Liver (tissue), 3 donors: Measurements from ENCODE around the gene ATP13A1.

ENCODE experiments used
- CTCF ChIP-seq: fragments of 150-350 bp; IDR thresholded peaks from 2 replicates; pipeline ENCODE4 v1.5.1; 2017; ENCODE audit warnings: improper control_type of control experiment, low read depth, low read length; ENCODE audit not compliant: missing input control
- GABPA ChIP-seq, 2 donors: IDR thresholded peaks in 1 of 2; conservative IDR thresholded peaks in 1 of 2; 2 replicates each; pipeline ENCODE4 v1.6.1; 2016; ENCODE audit warnings: antibody characterized with exemption in 2 of 2, mild to moderate bottlenecking in 1 of 2, moderate library complexity in 1 of 2
- JUND ChIP-seq, 2 donors: IDR thresholded peaks; 2 replicates each; pipeline ENCODE4 v1.6.1; 2016; ENCODE audit warnings: antibody characterized with exemption in 2 of 2
- RAD21 ChIP-seq, 2 donors: IDR thresholded peaks; 2 replicates each; pipeline ENCODE4 v1.6.1; 2016; ENCODE audit warnings: antibody characterized with exemption in 2 of 2, mild to moderate bottlenecking in 2 of 2
- REST ChIP-seq: IDR thresholded peaks from 2 replicates; pipeline ENCODE4 v1.6.1; 2016; ENCODE audit warnings: antibody characterized with exemption, mild to moderate bottlenecking
- RXRA ChIP-seq, 2 donors: IDR thresholded peaks; 2 replicates each; pipeline ENCODE4 v1.6.1; 2017 to 2018; ENCODE audit warnings: antibody characterized with exemption in 2 of 2, mild to moderate bottlenecking in 1 of 2
- SP1 ChIP-seq: IDR thresholded peaks from 2 replicates; pipeline ENCODE4 v1.6.1; 2018; ENCODE audit warnings: antibody characterized with exemption, mild to moderate bottlenecking
- TAF1 ChIP-seq: conservative IDR thresholded peaks from 2 replicates; pipeline ENCODE4 v1.6.1; 2016; ENCODE audit warnings: antibody characterized with exemption, mild to moderate bottlenecking
- YY1 ChIP-seq: IDR thresholded peaks from 2 replicates; pipeline ENCODE4 v1.6.1; 2016; ENCODE audit warnings: antibody characterized with exemption, mild to moderate bottlenecking
- TF ChIP-seq, protein P1 (sequence below): IDR thresholded peaks from 2 replicates; pipeline ENCODE4 v1.6.1; 2016; ENCODE audit warnings: antibody characterized with exemption
- donor health status: healthy.
- donor health status: healthy.

GRCh38 chr19:19652482-19653295 lies 10.8 kb downstream of the ATP13A1 start:
- TF ChIP-seq JUND (IDR thresholded peaks at IDR 0.05) = no peak
- TF ChIP-seq YY1 = no peak
- no peak for TF ChIP-seq RXRA (IDR thresholded peaks at IDR 0.05)
- no peak for TF ChIP-seq RAD21 (IDR thresholded peaks at IDR 0.05)
- TF ChIP-seq CTCF = no peak
- no peak for TF ChIP-seq REST
- TF ChIP-seq, protein P1, sequence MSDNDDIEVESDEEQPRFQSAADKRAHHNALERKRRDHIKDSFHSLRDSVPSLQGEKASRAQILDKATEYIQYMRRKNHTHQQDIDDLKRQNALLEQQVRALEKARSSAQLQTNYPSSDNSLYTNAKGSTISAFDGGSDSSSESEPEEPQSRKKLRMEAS = no peak
- TF ChIP-seq SP1 = no peak
- TF ChIP-seq TAF1 = no peak
- TF ChIP-seq GABPA (IDR thresholded peaks at IDR 0.05 in 1 of 2, conservative IDR thresholded peaks at IDR 0.05 in 1 of 2) = no peak
